MCF 10A (cell line): ENCODE measurements around the gene LRP1B. TPM values are rescaled to one million over a fixed set of nuclear protein-coding genes. Genes with fewer than 3 reads are reported as not detected.

ENCODE experiments used
- BruUV-seq: library from RNA; stranded (reverse); fragments of 400-500 nt; replicated peaks from 2 replicates; lab custom pipeline; 2021; lab: Mats Ljungman, UMichigan
- CTCF ChIA-PET: fragments of 300-600 bp; sonication (Branson Sonifier 250); formaldehyde crosslinking; extraction: SDS; loops from one replicate; lab custom pipeline; 2021; ENCODE audit warnings: antibody characterized with exemption, inconsistent platforms; lab: Yijun Ruan, JAX
- POLR2A ChIA-PET: fragments of 300-600, 350-650 bp; sonication (Branson Sonifier 250); formaldehyde crosslinking; extraction: SDS; loops from one replicate; lab custom pipeline; 2020; ENCODE audit warnings: antibody characterized with exemption, inconsistent platforms; lab: Yijun Ruan, JAX
- DNase-seq: peaks from one replicate; pipeline ENCODE4 v3.0.0-alpha.2; 2018; ENCODE audit not compliant: unreplicated experiment
- H3K27ac Mint-ChIP-seq: one replicate; pipeline ENCODE4 v1.8.0; 2022; ENCODE audit warnings: mild to moderate bottlenecking, low read depth, mixed read lengths; ENCODE audit not compliant: unreplicated experiment
- H3K27me3 Mint-ChIP-seq: one replicate; pipeline ENCODE4 v1.8.0; 2022; ENCODE audit warnings: mixed read lengths; ENCODE audit not compliant: insufficient read depth, unreplicated experiment
- H3K36me3 Mint-ChIP-seq: one replicate; pipeline ENCODE4 v1.8.0; 2022; ENCODE audit warnings: mild to moderate bottlenecking, moderate library complexity, mixed read lengths; ENCODE audit not compliant: insufficient read depth, unreplicated experiment
- H3K4me1 Mint-ChIP-seq: one replicate; pipeline ENCODE4 v1.8.0; 2022; ENCODE audit warnings: mixed read lengths; ENCODE audit not compliant: insufficient read depth, unreplicated experiment
- H3K4me3 Mint-ChIP-seq: one replicate; pipeline ENCODE4 v1.8.0; 2022; ENCODE audit warnings: mild to moderate bottlenecking, moderate library complexity, mixed read lengths; ENCODE audit not compliant: unreplicated experiment
- H3K9me3 Mint-ChIP-seq: one replicate; pipeline ENCODE4 v1.8.0; 2022; ENCODE audit warnings: mixed read lengths; ENCODE audit not compliant: unreplicated experiment
- CTCF ChIP-seq: fragments of 200-600 bp; IDR thresholded peaks from one replicate; pipeline ENCODE4 v1.8.0; 2022; ENCODE audit warnings: antibody characterized with exemption, mild to moderate bottlenecking; ENCODE audit not compliant: unreplicated experiment
- intact Hi-C: fragments of 100-400 bp; cut with micrococcal nuclease; formaldehyde crosslinking; loops from 2 replicates; pipeline ENCODE4 v1.14.1; 2022
- total RNA-seq: library from RNA; stranded (reverse); gene quantifications from 2 replicates; pipeline ENCODE4 v1.2.3, GENCODE V29; 2022

Gene LRP1B
- total RNA-seq, 1 experiment from 2014 or later: not detected

GRCh38 chr2:142030735-142031134 lies 100.1 kb downstream of the LRP1B start:
- POLR2A ChIA-PET: no interaction called here
- Mint-ChIP-seq H3K36me3 (no peaks in the 10 kb centered on the region), H3K27me3 (peaks cover 69% of the 10 kb centered on the region), H3K9me3 (no peaks in the 10 kb centered on the region), H3K4me3 (no peak overlapping the region), H3K27ac (no peak overlapping the region), H3K4me1 (no peaks in the 10 kb centered on the region)
- BruUV-seq: no TSS peak
- CTCF ChIA-PET: no interaction called here
- intact Hi-C loops: no loop called here
- no peak for DNase-seq
- no peak for TF ChIP-seq CTCF

GRCh38 chr2:142029974-142030373 lies 100.8 kb downstream of the LRP1B start:
- ChIA-PET CTCF (no interaction called here), POLR2A (no interaction called here)
- intact Hi-C loops: no loop called here
- no peak overlapping the region for H3K4me3 Mint-ChIP-seq
- no peak for DNase-seq
- H3K4me1 Mint-ChIP-seq: no peaks in the 10 kb centered on the region
- no peaks in the 10 kb centered on the region for H3K9me3 Mint-ChIP-seq
- no peaks in the 10 kb centered on the region for H3K36me3 Mint-ChIP-seq
- no TSS peak for BruUV-seq
- no peak overlapping the region for H3K27ac Mint-ChIP-seq
- TF ChIP-seq CTCF: no peak
- peaks cover 72% of the 10 kb centered on the region for H3K27me3 Mint-ChIP-seq

GRCh38 chr2:142025394-142025793 lies 105.4 kb downstream of the LRP1B start:
- Mint-ChIP-seq H3K9me3 (no peaks in the 10 kb centered on the region), H3K4me3 (no peak overlapping the region), H3K27ac (no peak overlapping the region), H3K27me3 (peaks cover 53% of the 10 kb centered on the region), H3K4me1 (no peaks in the 10 kb centered on the region), H3K36me3 (no peaks in the 10 kb centered on the region)
- no peak for DNase-seq
- ChIA-PET CTCF (interaction anchor here (1.1 kb wide), 1 partner anchor 9 kb away, joined by 3 read pairs; no protein-coding TSS in a partner anchor), POLR2A (no interaction called here)
- TF ChIP-seq CTCF: no peak
- intact Hi-C loops: no loop called here
- no TSS peak for BruUV-seq

- Mint-ChIP-seq H3K9me3 (no peaks in the 10 kb centered on the region), H3K36me3 (no peaks in the 10 kb centered on the region), H3K27ac (no peak overlapping the region), H3K4me1 (no peaks in the 10 kb centered on the region), H3K4me3 (no peak overlapping the region), H3K27me3 (peaks cover 28% of the 10 kb centered on the region)
- DNase-seq: no peak
- BruUV-seq: no TSS peak
- ChIA-PET POLR2A (no interaction called here), CTCF (no interaction called here)
- TF ChIP-seq CTCF: no peak
- intact Hi-C loops: no loop called here
Observed at GRCh38 chr2:142020368-142020767, 110.4 kb downstream of the LRP1B start.
